GM19239 (cell line): ENCODE results near the gene IL1A.

Experiments used
- DNase-seq: peaks from one replicate; pipeline ENCODE4 v3.0.0; 2011; ENCODE audit warnings: low spot score; ENCODE audit not compliant: insufficient read length
- FAIRE-seq: peaks from 2 replicates; lab custom pipeline; 2011; peaks lifted over from hg19 to GRCh38; lab: Jason Lieb, UNC

The IL1A gene

DNA sequence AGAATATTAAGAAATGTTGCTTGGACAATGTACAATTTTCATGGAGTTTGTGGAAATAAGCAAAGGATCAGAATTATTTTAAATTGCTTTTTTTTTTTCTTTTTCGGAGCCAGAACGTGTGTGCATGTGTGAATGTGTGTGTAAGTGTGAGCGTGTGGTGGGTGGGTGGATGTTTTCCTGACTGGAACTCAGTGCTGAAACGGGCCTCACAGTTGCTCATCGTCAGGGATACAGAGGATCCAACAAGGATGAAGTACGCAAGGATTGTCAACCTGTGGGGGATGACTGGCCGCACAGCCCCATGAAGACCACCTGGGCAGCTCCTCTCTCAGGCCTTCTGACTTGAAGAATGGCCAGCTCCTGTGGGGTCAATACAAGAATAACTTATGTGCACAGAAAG is 34.8 kb upstream of the IL1A start:
- DNase-seq = no peak
- no peak for FAIRE-seq

GRCh38 chr2:112818094-112818902 is 34.0 kb upstream of the IL1A start:
- DNase-seq (no peak), FAIRE-seq (peak; percentile 21)

- FAIRE-seq (no peak), DNase-seq (no peak)
Measured at GRCh38 chr2:112817082-112817689, 32.9 kb upstream of the IL1A start.

DNA sequence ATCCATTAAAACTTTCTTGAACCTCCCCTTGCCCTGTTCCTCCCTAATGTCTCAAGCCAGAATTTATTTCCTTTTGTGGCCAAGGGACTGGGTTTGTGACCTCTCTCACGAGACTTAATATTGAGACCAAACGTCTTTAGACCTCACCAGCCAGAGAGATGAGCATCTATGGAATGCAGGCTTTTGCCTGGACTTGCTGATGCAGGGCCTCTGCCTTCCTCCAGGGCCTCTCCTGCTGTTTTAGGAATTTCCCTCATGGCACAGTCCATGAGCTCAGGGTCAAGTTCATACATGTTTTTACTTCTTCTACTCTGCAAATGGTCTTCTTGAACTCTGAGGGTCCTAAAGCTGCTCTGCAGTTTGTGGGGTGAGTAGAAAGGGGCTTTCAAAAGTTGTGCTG is 30.0 kb upstream of the IL1A start:
- FAIRE-seq = no peak
- DNase-seq = no peak

- FAIRE-seq = no peak
- DNase-seq = no peak
Measured at GRCh38 chr2:112813280-112813966, 29.1 kb upstream of the IL1A start.

GRCh38 chr2:112812318-112813267 is 28.3 kb upstream of the IL1A start:
- DNase-seq (no peak), FAIRE-seq (no peak)

DNA sequence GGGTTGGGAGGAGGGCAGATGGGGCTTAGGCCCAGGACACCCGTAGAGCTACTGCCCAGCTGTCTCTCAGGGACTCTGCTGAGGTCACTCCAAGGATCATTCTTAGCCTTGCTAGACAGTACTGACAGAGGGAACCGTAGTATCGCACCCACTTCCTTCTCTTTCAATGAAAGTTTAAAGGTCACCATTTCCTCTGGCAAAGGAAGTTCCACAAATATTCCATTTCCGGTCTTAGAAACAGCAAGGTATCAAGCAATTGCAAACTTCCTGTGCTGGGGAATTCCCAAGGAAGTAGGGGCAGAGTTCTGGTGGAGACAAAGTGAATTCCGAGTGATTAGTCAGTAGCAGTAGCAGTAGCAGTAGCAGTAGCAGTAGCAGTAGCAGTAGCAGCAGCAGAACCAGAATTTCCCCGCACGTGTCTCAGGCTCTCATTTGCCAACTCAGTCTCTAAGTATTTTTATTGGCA is 27.6 kb upstream of the IL1A start:
- DNase-seq (no peak), FAIRE-seq (peak; percentile 40)

GRCh38 chr2:112811276-112811831 is 27.1 kb upstream of the IL1A start:
- FAIRE-seq (no peak), DNase-seq (no peak)

- DNase-seq (no peak), FAIRE-seq (no peak)
Measured at GRCh38 chr2:112809112-112809511, 24.8 kb upstream of the IL1A start.

DNA sequence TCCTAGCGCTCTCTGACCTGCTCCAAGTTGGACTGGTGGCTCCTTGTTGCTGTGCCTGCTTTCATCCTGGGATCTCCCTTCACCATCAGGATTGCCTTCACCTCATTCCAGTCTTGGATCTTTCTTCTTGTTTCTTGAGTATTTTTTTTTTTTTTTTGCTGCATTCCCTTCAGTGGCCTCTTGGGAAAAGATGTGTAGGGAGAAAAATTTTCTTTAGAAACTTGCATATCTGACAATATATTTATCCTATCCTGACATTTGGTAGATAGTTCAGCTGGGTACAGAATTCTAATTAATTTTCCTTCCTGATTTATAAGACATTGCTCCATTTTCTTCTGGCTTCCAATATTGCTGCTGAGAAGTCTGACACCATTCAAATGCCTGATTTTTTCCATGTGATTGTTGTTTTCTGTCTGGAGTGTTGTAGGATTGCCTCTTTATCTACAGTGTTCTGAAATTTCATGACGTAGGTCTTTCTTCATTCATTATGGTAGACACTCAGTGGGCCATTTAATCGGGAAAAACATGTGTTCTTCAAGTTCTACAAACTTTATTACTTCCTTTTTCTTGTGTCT is 23.0 kb upstream of the IL1A start:
- FAIRE-seq = no peak
- no peak for DNase-seq

- FAIRE-seq (no peak), DNase-seq (no peak)
Measured at GRCh38 chr2:112805542-112805941, 21.2 kb upstream of the IL1A start.

DNA sequence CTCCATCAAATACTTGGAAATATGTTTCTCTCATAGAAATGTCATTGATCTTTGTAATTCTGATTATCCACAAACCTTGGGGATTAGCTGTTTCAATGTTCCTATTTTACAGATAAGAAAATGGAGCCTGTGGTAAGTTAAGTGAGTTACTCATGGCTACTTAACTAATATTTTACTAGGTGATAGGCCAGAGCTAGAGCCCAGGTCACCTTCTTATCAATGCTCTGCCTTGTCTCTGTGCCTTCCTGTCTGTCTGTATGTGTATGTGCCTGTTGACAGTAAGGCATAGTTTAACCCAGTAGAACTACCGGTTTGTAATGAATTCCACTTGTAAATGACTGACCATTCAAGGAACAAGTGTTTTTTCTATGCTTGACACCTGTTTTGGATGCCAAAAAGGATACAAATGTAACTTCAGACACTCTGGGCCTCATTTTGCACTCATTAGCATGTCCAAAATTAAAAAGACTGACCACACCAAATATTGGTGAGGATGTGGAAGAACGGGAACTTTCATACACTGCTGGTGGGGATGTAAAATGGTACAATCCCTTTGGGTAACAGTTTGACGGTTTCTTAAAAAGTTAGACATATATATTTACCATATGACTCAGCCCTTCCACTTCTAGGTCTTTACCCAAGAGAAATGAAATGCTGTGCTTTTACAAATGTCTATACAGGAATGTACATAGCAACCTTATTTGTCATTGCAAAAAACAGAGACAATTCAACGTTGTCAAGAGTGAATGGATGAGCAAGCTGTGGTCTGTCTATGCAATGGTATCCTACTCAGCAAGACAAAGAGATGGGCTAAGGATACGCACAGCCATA is 19.6 kb upstream of the IL1A start:
- no peak for FAIRE-seq
- no peak for DNase-seq

- no peak for DNase-seq
- FAIRE-seq = no peak
Measured at GRCh38 chr2:112800881-112801583, 16.7 kb upstream of the IL1A start.

DNA sequence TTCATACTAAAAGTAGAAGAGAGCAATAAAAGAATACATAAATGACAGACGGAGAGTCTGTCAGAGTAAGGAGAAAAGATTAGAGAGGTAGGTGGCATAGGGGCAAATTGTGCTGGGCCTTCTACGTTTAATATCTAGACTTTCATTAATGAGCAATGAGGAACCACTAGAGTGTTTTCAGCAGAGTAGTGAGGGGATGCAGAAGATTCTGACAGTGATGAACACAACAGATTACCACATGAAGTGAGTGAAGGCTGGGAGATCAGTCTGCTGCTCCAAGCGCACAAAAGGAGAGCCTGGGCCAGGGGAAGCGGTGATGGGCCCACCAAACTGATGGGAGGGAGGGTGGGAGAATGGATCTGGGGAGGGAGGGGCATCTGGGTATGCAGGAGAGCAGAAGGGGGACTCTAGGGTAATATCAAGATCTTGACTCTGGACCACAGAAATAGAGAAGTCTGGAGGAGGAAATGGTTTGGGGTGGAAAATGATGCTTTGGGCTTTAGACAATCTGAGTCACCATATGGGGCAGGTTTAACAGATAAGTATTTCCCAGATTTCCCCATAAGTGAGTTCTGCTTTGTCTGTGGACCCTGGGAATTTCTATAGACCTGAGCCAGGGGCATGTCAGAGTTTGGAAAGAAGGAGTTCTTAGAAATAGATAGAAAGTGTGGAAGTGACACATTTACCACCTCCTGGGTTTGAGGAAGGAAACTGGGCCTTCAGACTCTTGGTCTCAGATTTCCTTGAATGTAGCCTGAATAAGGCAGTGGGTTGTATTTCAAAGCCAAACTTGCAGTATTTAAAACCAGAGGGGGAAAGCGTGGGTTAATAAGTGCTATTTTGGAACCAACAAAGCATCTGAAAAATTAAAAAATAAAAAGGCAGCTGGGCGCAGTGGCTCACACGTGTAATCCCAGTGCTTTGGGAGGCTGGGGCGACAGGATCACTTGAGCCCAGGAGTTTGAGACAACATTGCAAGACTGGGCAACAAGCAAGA is 15.0 kb upstream of the IL1A start:
- FAIRE-seq (no peak), DNase-seq (no peak)

DNA sequence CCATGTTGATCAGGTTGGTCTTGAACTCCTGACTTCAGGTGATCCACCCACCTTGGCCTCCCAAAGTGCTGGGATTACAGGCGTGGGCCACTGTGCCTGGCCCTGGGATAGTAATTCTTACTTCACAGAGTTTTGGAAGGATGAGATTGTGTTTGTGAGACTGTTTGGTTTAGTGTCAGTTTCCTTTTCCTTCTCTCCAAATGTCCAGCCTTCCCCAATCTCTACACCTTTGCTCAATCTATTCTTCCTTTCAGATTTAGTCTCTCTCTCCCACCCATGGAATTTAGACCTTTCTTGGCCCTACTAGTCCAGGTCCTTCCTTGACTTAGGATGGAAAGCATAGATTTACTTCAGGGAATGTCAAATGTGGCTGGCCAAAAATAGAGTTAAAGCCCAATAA is 12.2 kb upstream of the IL1A start:
- FAIRE-seq (no peak), DNase-seq (no peak)

- no peak for DNase-seq
- FAIRE-seq = peak; percentile 51
Measured at GRCh38 chr2:112795774-112796173, 11.5 kb upstream of the IL1A start.

GRCh38 chr2:112794841-112795240 is 10.5 kb upstream of the IL1A start:
- DNase-seq = no peak
- FAIRE-seq = no peak
